ENCODE measurements around the gene CIITA.

Gene CIITA

GRCh38 chr16:10979717-10980601 is 103.0 kb downstream of the CIITA start:
- no peak for DNase-seq (ENCODE audit: low spot score)

GRCh38 chr16:10980813-10981212 is 103.8 kb downstream of the CIITA start:
- FAIRE-seq (no peak), DNase-seq (ENCODE audit: low spot score) (no peak)

More at GRCh38 chr16:10979717-10980601, 103.0 kb downstream of the CIITA start:
- no peak for FAIRE-seq

- FAIRE-seq: no peak
- peak; percentile 49 for DNase-seq (ENCODE audit: low spot score)
These were observed 104.8 kb downstream of the CIITA start for GRCh38 chr16:10981697-10982216.

DNA sequence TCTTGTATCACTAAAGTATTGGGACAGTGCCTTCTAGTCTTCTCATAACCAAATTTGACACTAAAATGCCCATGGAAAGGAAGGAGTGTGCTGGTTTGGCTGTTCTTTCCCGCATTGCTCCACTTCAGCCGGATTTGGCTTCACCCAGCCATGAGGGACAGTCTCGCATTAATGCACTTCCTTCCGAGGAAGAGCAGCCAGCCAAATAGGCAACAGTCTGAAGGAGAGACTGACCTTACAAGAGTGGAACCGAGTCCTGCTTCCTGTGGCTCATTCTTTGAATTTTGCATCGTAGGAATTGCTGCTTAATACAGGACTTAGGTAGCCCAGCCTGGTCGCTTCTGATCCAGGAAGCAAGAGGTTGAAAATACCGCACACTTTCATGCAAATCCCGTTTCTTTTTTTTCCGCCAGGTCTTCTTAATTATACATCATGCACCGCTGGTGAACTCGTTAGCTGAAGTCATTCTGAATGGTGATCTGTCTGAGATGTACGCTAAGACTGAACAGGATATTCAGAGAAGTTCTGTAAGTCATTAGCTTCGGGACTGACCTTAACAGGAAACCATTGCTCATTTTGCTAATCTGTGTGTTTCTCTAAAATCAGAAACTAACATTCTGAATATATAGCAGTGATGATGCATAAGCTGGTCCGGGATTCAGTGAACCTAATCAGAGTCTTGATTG is 105.6 kb downstream of the CIITA start:
- DNase-seq (ENCODE audit: low spot score): no peak

GRCh38 chr16:10983159-10983558 is 106.2 kb downstream of the CIITA start:
- FAIRE-seq (no peak), DNase-seq (ENCODE audit: low spot score) (no peak)

More for the DNA sequence above, 105.6 kb downstream of the CIITA start:
- FAIRE-seq: no peak

GRCh38 chr16:10984509-10984908 is 107.5 kb downstream of the CIITA start:
- DNase-seq (ENCODE audit: low spot score) (no peak), FAIRE-seq (no peak)

Measured in urothelium cell line (cell line).